Measurements from ENCODE around the gene ELAC2. TPM values are rescaled to one million over a fixed set of nuclear protein-coding genes. Genes with fewer than 3 reads are reported as not detected.

The ELAC2 gene
- total and polyA plus RNA-seq, 2 of the 8 experiments (the other 6 are each of a cell fraction or from before 2014, with no cell fraction given): 91.6 to 127 TPM

DNA sequence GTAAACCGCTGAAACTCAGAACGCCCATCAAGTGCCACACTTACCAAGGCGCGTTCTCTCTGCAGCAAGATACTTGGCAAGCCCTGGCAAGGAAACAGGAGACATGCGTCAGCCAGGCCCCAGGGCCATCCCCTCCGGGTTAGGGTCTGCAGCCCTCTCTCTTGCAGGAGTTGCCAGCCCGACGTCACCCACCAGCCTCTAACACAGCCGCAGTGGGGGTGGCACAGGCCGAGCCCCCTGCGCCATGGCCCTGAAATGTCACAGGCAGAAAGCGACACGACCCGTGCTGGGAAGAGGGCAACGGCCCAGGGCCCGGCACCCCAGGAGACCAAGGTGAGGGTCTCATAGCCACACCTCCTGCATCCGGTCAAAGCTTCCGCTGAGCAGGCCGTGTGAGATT, 21.9 kb downstream of the ELAC2 start:
- no peak overlapping the region for H3K23ac ChIP-seq (ENCODE audit: insufficient read length)
- H2BK20ac ChIP-seq (ENCODE audit: low read length): no peak overlapping the region
- no peak overlapping the region for H3K56ac ChIP-seq (replicated peaks; ENCODE audit: insufficient read length, low read depth, low read length)
- no peaks in the 10 kb centered on the region for H3K27me3 ChIP-seq (replicated peaks in 1 of 4; ENCODE audit: control insufficient read depth in 3 of 4, extremely low read depth in 1 of 4, insufficient read depth in 3 of 4, low read length in 3 of 4)
- H3K36me3 ChIP-seq (ENCODE audit: control insufficient read depth in 2 of 4, insufficient read depth in 4 of 4, low read length in 3 of 4): peaks cover 64 to 94% (median 89%) of the 10 kb centered on the region in 4 experiments
- no peak overlapping the region for H4K5ac ChIP-seq (ENCODE audit: insufficient read length, low read depth, low read length)
- H3K9ac ChIP-seq (replicated peaks in 1 of 4; ENCODE audit: extremely low read depth in 1 of 4, low read depth in 3 of 4, low read length in 3 of 4): no peak overlapping the region
- no peaks in the 10 kb centered on the region for H3K23me2 ChIP-seq (ENCODE audit: low read depth, low read length)
- no peak overlapping the region for H3K14ac ChIP-seq (ENCODE audit: insufficient read length)
- no peaks in the 10 kb centered on the region for H3K79me2 ChIP-seq (ENCODE audit: control insufficient read depth in 1 of 2, insufficient read depth in 2 of 2, low read length in 2 of 2)
- FAIRE-seq (no peak), DNase-seq (ENCODE audit: low read depth in 1 of 2, low spot score in 2 of 2) (no peak)
- H3K4ac ChIP-seq (replicated peaks; ENCODE audit: insufficient read length, low read depth, low read length): no peak overlapping the region
- 99% methylated on average over 16 of the region's 19 CpGs; no CpG with 5 or more reads in 1 of the 2 experiments for WGBS, 2 experiments (ENCODE audit: extremely low coverage in 1 of 2, insufficient coverage in 1 of 2, insufficient read length in 1 of 2, insufficient replicate concordance in 2 of 2, low coverage in 1 of 2, low lambda C conversion rate in 2 of 2, missing lambda C conversion rate in 1 of 2)
- no peak overlapping the region for H2BK120ac ChIP-seq (replicated peaks; ENCODE audit: low read depth, low read length)
- no peaks in the 10 kb centered on the region; the same call in none of the 2 replicates for H3K79me1 ChIP-seq (ENCODE audit: low read depth, low read length)
- H4K8ac ChIP-seq (ENCODE audit: extremely low read depth, insufficient read depth, low read length): no peak overlapping the region
- H3K4me2 ChIP-seq (ENCODE audit: insufficient read depth in 1 of 2, low read depth in 2 of 2, low read length in 2 of 2): no peak overlapping the region
- H2BK5ac ChIP-seq (ENCODE audit: low read depth, low read length): no peak overlapping the region
- H3K4me3 ChIP-seq (ENCODE audit: extremely low read depth in 1 of 4, insufficient read depth in 2 of 4, low read depth in 3 of 4, low read length in 4 of 4): no peak overlapping the region
- CTCF ChIA-PET (ENCODE audit: partially characterized antibody): interaction anchor here (1.1 to 1.6 kb wide), 2 partner anchors 15 to 28 kb away, joined by 4 read pairs; no protein-coding TSS in a partner anchor
- H3K9me3 ChIP-seq (ENCODE audit: insufficient read depth in 2 of 2, low read depth in 1 of 2, low read length in 1 of 2): no peaks in the 10 kb centered on the region
- no peak overlapping the region for H2BK12ac ChIP-seq (ENCODE audit: low read depth, low read length)
- H4K20me1 ChIP-seq (replicated peaks in 1 of 2; ENCODE audit: control insufficient read depth in 1 of 2, insufficient read depth in 2 of 2, low read length in 2 of 2): peaks cover 6 to 7% of the 10 kb centered on the region in 2 experiments
- H3K27ac ChIP-seq (ENCODE audit: low read depth, low read length): no peak overlapping the region
- H2BK15ac ChIP-seq (ENCODE audit: low read length): no peak overlapping the region
- no peak overlapping the region for H4K91ac ChIP-seq (replicated peaks; ENCODE audit: insufficient read length, low read length)
- H3K18ac ChIP-seq (ENCODE audit: extremely low read depth, low read length): no peak overlapping the region
- POLR2A ChIA-PET (ENCODE audit: partially characterized antibody): interaction anchor here (0.7 to 2.4 kb wide), 5 partner anchors 9 to 19 kb away, joined by 3 to 8 read pairs (median 4); no protein-coding TSS in a partner anchor
- no peaks in the 10 kb centered on the region for H3K4me1 ChIP-seq (replicated peaks in 1 of 4; ENCODE audit: control insufficient read depth in 3 of 4, insufficient read depth in 4 of 4, low read length in 3 of 4)
- no peak overlapping the region for H2AK5ac ChIP-seq (ENCODE audit: low read depth, low read length)
- H2AFZ ChIP-seq (ENCODE audit: low read length): no peak overlapping the region
- TF ChIP-seq JUND (IDR thresholded peaks at IDR 0.05; ENCODE audit: low read length) (no peak), GTF2F1 (IDR thresholded peaks at IDR 0.05; ENCODE audit: borderline replicate concordance, low read depth, low read length) (no peak), JUN (IDR thresholded peaks at IDR 0.05; ENCODE audit: low read depth, low read length) (no peak), NANOG (IDR thresholded peaks at IDR 0.05; ENCODE audit: insufficient read depth, low read depth, low read length, poor library complexity, severe bottlenecking) (no peak), CBX5 (IDR thresholded peaks at IDR 0.05; ENCODE audit: low read depth, low read length) (no peak), HDAC6 (IDR thresholded peaks at IDR 0.05; ENCODE audit: low read depth, low read length) (no peak), SP4 (IDR thresholded peaks at IDR 0.05; ENCODE audit: low read length) (no peak), BRCA1 (IDR thresholded peaks at IDR 0.05; ENCODE audit: low read depth, low read length) (no peak), RXRA (IDR thresholded peaks at IDR 0.05; ENCODE audit: insufficient read depth, low read depth, low read length) (no peak), TEAD4 (IDR thresholded peaks at IDR 0.05; ENCODE audit: low read depth, low read length) (no peak), CHD2 (IDR thresholded peaks at IDR 0.05; ENCODE audit: low read length) (no peak)

Measured in H1 (cell line).